Measurements from ENCODE around the gene ABCC6. TPM values are rescaled to one million over a fixed set of nuclear protein-coding genes. Genes with fewer than 3 reads are reported as not detected.
"Not testable (repeated sequence)": the region's sequence is repeated elsewhere in the genome, so short reads cannot be mapped to it uniquely, and the experiment has no call there.

The ABCC6 gene
- total RNA-seq, 4 donors from 2014 or later, result 0.23 to 2.1 (median 0.90) TPM

- H3K4me3 ChIP-seq (ENCODE audit: low read depth, poor library complexity, severe bottlenecking), result no peak overlapping the region
- WGBS, 2 donors, result 83 to 89% methylated on average over 8 of the region's 8 CpGs
- DNase-seq (ENCODE audit: low spot score in 2 of 2), result no peak
- TF ChIP-seq CTCF (IDR thresholded peaks at IDR 0.05) (no peak), POLR2A (IDR thresholded peaks at IDR 0.05) (no peak)
- intact Hi-C loops (cut with DNase I; ENCODE audit: low total_unique reads), result no loop called here
Observed at GRCh38 chr16:16109453-16110110, 113.7 kb downstream of the ABCC6 start.

- no peak overlapping the region for H3K4me3 ChIP-seq (ENCODE audit: low read depth, poor library complexity, severe bottlenecking)
- intact Hi-C loops (cut with DNase I; ENCODE audit: low total_unique reads), result no loop called here
- no peak for TF ChIP-seq POLR2A (IDR thresholded peaks at IDR 0.05)
- no peak for TF ChIP-seq CTCF (IDR thresholded peaks at IDR 0.05)
- DNase-seq (ENCODE audit: low spot score in 2 of 2), result no peak
- 92% methylated on average over 6 of the region's 6 CpGs for WGBS, 2 donors
Observed at GRCh38 chr16:16108759-16109158, 114.5 kb downstream of the ABCC6 start.

DNA sequence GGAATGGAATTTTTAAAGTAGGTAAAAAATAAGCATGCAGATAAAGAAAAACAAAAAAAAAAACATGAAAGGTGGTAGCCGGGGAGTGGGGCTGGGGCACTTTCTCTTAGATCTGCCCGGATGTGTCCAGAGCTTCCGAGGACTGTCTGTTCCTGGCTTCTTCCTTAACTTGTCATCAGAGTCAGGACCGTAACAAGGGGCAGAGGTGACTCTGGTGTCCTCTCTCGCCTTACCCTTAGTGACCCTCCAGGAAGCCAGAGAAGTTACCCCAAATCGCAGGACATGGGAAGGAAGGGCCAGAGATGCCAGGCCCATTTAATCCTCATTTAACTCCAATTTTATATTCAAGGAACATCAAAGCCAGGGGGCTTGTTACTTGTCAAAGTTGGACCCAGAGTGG, 115.5 kb downstream of the ABCC6 start:
- 82 to 86% methylated on average over 6 of the region's 6 CpGs for WGBS, 2 donors
- no peak overlapping the region for H3K4me3 ChIP-seq (ENCODE audit: low read depth, poor library complexity, severe bottlenecking)
- intact Hi-C loops (cut with DNase I; ENCODE audit: low total_unique reads), result no loop called here
- TF ChIP-seq POLR2A (IDR thresholded peaks at IDR 0.05) (no peak), CTCF (IDR thresholded peaks at IDR 0.05) (no peak)
- DNase-seq (ENCODE audit: low spot score in 2 of 2), result no peak

DNA sequence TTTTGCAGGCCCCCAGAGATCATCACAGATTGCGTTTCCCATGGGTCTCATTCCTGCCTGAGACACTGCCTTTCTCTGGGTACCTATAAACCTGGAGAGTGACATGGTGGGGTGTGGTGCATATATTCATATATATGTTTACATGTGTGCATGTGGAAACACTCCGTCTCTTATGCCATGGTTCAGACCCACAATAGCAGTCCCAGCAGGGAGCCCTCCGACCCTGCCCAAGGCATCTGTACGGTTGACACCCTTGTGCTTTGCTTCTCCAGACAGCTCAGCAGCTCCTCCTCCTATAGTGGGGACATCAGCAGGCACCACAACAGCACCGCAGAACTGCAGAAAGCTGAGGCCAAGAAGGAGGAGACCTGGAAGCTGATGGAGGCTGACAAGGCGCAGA, 116.8 kb downstream of the ABCC6 start:
- no peak overlapping the region for H3K4me3 ChIP-seq (ENCODE audit: low read depth, poor library complexity, severe bottlenecking)
- intact Hi-C loops (cut with DNase I; ENCODE audit: low total_unique reads), result no loop called here
- DNase-seq (ENCODE audit: low spot score in 2 of 2), result no peak
- 87 to 92% methylated on average over 6 of the region's 6 CpGs for WGBS, 2 donors
- TF ChIP-seq CTCF (IDR thresholded peaks at IDR 0.05) (no peak), POLR2A (IDR thresholded peaks at IDR 0.05) (no peak)

DNA sequence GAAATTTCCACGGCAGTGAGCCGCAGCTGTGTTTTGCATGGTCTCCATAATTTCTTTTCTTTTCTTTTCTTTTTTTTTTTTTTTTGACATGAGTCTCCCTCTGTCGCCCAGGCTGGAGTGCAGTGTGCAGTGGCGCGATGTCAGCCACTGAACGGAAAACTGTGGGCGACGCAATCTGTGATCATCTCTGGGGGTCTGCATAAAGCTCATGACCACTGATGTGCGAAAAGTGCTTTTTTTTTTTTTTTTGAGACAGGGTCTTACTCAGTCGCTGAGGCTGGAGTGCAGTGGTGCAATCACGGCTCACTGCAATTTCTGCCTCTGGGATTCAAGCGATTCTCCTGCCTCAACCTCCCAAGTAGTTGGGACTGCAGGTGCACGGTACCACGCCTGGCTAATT, 117.6 kb downstream of the ABCC6 start:
- no peak overlapping the region for H3K4me3 ChIP-seq (ENCODE audit: low read depth, poor library complexity, severe bottlenecking)
- intact Hi-C loops (cut with DNase I; ENCODE audit: low total_unique reads), result no loop called here
- DNase-seq (ENCODE audit: low spot score in 2 of 2), result no peak
- WGBS, 2 donors, result 88 to 94% methylated on average over 14 of the region's 14 CpGs
- TF ChIP-seq CTCF (IDR thresholded peaks at IDR 0.05) (no peak), POLR2A (IDR thresholded peaks at IDR 0.05) (no peak)

DNA sequence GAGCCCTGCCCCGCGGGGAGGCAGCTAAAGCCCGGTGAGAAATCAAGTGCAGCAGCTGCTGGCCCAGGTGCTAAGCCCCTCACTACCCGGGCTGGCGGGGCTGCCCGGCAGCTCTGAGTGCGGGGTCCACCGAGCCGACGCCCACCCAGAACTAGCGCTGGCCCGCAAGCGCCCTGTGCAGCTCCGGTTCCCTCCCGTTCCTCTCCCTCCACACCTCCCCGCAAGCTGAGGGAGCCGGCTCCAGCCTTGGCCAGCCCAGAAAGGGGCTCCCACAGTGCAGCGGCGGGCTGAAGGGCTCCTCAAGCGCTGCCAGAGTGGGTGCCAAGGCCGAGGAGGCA, 118.5 kb downstream of the ABCC6 start:
- intact Hi-C loops (cut with DNase I; ENCODE audit: low total_unique reads); H3K4me3 ChIP-seq (ENCODE audit: low read depth, poor library complexity, severe bottlenecking); DNase-seq (ENCODE audit: low spot score in 2 of 2): not testable (repeated sequence)
- 88 to 95% methylated on average over 7 to 21 of the region's 21 CpGs for WGBS, 2 donors

- 90 to 94% methylated on average over 13 to 16 of the region's 16 CpGs for WGBS, 2 donors
- H3K4me3 ChIP-seq (ENCODE audit: low read depth, poor library complexity, severe bottlenecking); intact Hi-C loops (cut with DNase I; ENCODE audit: low total_unique reads); DNase-seq (ENCODE audit: low spot score in 2 of 2): not testable (repeated sequence)
Observed at GRCh38 chr16:16104132-16104803, 119.0 kb downstream of the ABCC6 start.

All from lower leg skin (tissue), 4 donors.